Mucosa of rectum (tissue), 2 donors: Measurements from ENCODE around the gene FAM76A.
"Not testable (repeated sequence)": the region's sequence is repeated elsewhere in the genome, so short reads cannot be mapped to it uniquely, and the experiment has no call there.

Experiments used
- H3K27ac ChIP-seq, 2 donors: one replicate each; pipeline ENCODE4 v1.7.0; 2013; ENCODE audit warnings: inconsistent platforms in 2 of 2, low read depth in 2 of 2, low read length in 2 of 2
- H3K27me3 ChIP-seq, 2 donors: one replicate each; pipeline ENCODE4 v1.7.0; 2013; ENCODE audit warnings: low read length in 2 of 2; ENCODE audit not compliant: control insufficient read depth in 2 of 2, insufficient read depth in 2 of 2
- H3K36me3 ChIP-seq, 2 donors: one replicate each; pipeline ENCODE4 v1.7.0; 2013; ENCODE audit warnings: low read length in 2 of 2; ENCODE audit not compliant: control insufficient read depth in 2 of 2, insufficient read depth in 2 of 2
- H3K4me1 ChIP-seq, 2 donors: one replicate each; pipeline ENCODE4 v1.7.0; 2013; ENCODE audit warnings: low read length in 2 of 2, mild to moderate bottlenecking in 1 of 2; ENCODE audit not compliant: control insufficient read depth in 2 of 2, insufficient read depth in 2 of 2
- H3K4me3 ChIP-seq, 2 donors: one replicate each; pipeline ENCODE4 v1.7.0; 2013; ENCODE audit warnings: low read length in 2 of 2
- H3K9ac ChIP-seq, 2 donors: one replicate each; pipeline ENCODE4 v1.7.0; 2013; ENCODE audit warnings: low read length in 2 of 2, low read depth in 1 of 2, mild to moderate bottlenecking in 1 of 2
- H3K9me3 ChIP-seq, 2 donors: one replicate each; pipeline ENCODE4 v1.7.0; 2013; ENCODE audit warnings: low read length in 2 of 2; ENCODE audit not compliant: control insufficient read depth in 2 of 2
- donor health status: healthy.
- donor health status: Normal muscosa, but diverticular disease.

FAM76A gene

GRCh38 chr1:27774654-27775053, 48.9 kb downstream of the FAM76A start:
- no peaks in the 10 kb centered on the region for H3K36me3 ChIP-seq
- peaks cover 11 to 17% of the 10 kb centered on the region in 2 donors for H3K4me1 ChIP-seq
- no peaks in the 10 kb centered on the region for H3K27me3 ChIP-seq
- no peaks in the 10 kb centered on the region for H3K9me3 ChIP-seq
- H3K4me3 ChIP-seq, result no peak overlapping the region
- no peak overlapping the region for H3K27ac ChIP-seq
- H3K9ac ChIP-seq, result no peak overlapping the region

GRCh38 chr1:27775336-27775735, 49.6 kb downstream of the FAM76A start:
- not testable (repeated sequence) for H3K27ac ChIP-seq, H3K27me3 ChIP-seq, H3K36me3 ChIP-seq, H3K4me3 ChIP-seq, H3K9ac ChIP-seq, H3K9me3 ChIP-seq
- H3K4me1 ChIP-seq, result peaks cover 11 to 17% of the 10 kb centered on the region in 2 donors

DNA sequence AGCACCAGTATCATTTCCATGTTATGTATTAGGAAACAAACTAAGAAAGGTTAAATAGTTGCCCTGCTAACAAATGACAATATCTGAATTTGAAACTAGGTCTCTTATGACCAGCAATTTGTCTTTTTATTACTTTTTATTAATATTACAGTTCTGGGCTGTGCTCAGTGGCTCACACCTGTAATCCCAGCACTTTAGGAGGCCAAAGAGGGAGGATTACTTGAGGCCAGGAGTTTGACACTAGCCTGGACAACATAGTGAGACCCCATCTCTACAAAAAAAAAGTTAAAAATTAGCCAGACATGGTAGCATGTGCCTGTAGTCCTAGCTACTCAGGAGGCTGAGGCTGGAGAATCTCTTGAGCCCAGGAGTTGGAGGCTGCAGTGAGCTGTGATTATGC, 50.5 kb downstream of the FAM76A start:
- not testable (repeated sequence) for H3K9me3 ChIP-seq, H3K9ac ChIP-seq, H3K27me3 ChIP-seq, H3K4me3 ChIP-seq, H3K36me3 ChIP-seq, H3K27ac ChIP-seq
- H3K4me1 ChIP-seq, result peaks cover 11 to 17% of the 10 kb centered on the region in 2 donors

DNA sequence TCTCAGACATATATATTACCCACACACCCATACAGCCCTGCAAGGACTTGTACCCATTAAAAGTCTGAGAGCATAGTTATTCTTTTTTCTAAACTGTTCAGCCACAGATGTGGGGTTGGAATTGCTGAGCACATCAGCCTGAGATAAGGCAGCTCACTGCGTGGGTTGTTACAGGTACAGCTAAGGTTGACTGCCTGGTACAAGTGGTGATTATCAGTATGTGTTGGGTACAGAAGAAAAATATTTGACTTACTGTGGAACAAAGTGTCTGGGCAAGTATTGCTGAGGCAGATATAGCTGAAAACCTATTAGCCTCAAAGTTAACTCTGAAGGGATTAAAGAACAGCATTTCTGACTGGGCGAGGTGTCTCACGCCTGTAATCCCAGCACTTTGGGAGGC, 52.3 kb downstream of the FAM76A start:
- Histone ChIP-seq H3K27me3 (no peaks in the 10 kb centered on the region), H3K4me1 (peaks cover 11 to 17% of the 10 kb centered on the region in 2 donors), H3K36me3 (no peaks in the 10 kb centered on the region), H3K27ac (no peak overlapping the region), H3K9me3 (no peaks in the 10 kb centered on the region), H3K4me3 (no peak overlapping the region), H3K9ac (no peak overlapping the region)

DNA sequence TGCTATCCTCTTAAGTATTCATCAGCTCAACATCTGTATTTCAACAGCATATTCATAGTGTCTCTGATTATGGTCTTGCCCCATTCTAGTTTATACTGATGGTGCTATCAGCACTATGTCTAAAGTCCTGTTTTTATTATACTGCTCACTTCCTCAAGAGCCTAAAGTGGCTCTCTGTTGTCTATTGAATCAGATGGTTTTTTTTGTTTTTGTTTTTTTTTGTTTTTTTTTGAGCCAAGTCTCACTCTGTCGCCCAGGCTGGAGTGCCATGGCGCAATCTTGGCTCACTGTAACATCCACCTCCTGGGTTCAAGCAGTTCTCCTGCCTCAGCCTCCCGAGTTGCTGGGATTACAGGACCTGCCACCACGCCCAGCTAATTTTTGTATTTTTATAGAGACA, 53.4 kb downstream of the FAM76A start:
- Histone ChIP-seq H3K36me3 (no peaks in the 10 kb centered on the region), H3K4me1 (peaks cover 7 to 12% of the 10 kb centered on the region in 2 donors), H3K9ac (no peak overlapping the region), H3K27ac (peak overlapping the region in 1 of 2 donors; percentile 7), H3K4me3 (no peak overlapping the region), H3K27me3 (no peaks in the 10 kb centered on the region), H3K9me3 (no peaks in the 10 kb centered on the region)

- no peaks in the 10 kb centered on the region for H3K27me3 ChIP-seq
- peaks cover 10 to 25% of the 10 kb centered on the region in 2 donors for H3K4me1 ChIP-seq
- H3K9ac ChIP-seq, result no peak overlapping the region
- H3K36me3 ChIP-seq, result no peaks in the 10 kb centered on the region
- no peak overlapping the region for H3K27ac ChIP-seq
- no peaks in the 10 kb centered on the region for H3K9me3 ChIP-seq
- no peak overlapping the region for H3K4me3 ChIP-seq
Observed at GRCh38 chr1:27782950-27783349, 57.2 kb downstream of the FAM76A start.

- Histone ChIP-seq H3K9me3 (no peaks in the 10 kb centered on the region), H3K4me3 (no peak overlapping the region), H3K27me3 (no peaks in the 10 kb centered on the region), H3K36me3 (peaks cover 0 to under 1% of the 10 kb centered on the region in 2 donors), H3K27ac (no peak overlapping the region), H3K9ac (no peak overlapping the region), H3K4me1 (peaks cover 4 to 25% of the 10 kb centered on the region in 2 donors)
Observed at GRCh38 chr1:27784700-27785099, 58.9 kb downstream of the FAM76A start.

GRCh38 chr1:27785781-27786455, 60.2 kb downstream of the FAM76A start:
- H3K36me3 ChIP-seq, result peaks cover 4 to 6% of the 10 kb centered on the region in 2 donors
- peak overlapping the region; percentile 49 to 77 for H3K27ac ChIP-seq
- peak overlapping the region in 1 of 2 donors; percentile 55 for H3K9ac ChIP-seq
- H3K27me3 ChIP-seq, result no peaks in the 10 kb centered on the region
- no peaks in the 10 kb centered on the region for H3K9me3 ChIP-seq
- H3K4me3 ChIP-seq, result peak overlapping the region in 1 of 2 donors; percentile 10
- H3K4me1 ChIP-seq, result peaks cover 4 to 26% of the 10 kb centered on the region in 2 donors

DNA sequence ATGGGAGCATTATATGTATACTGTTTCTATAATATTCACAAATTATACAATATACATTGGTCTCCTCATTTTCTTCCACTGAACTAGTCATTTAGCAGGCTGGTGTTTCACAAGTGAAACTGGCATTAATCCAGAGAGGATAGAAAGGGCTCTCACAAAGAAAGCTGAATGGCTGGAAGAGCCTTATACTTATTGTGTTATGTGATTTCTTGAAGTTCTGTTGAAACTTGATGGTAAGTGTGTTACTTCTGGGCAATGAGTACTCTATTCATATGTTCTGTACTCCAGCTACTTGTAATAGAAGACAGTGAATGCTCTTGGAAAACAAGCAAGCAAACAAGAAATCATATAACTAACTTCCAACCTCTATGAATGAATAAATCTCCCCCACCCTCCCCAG, 62.1 kb downstream of the FAM76A start:
- Histone ChIP-seq H3K4me1 (peaks cover 4 to 26% of the 10 kb centered on the region in 2 donors), H3K4me3 (no peak overlapping the region), H3K27ac (no peak overlapping the region), H3K9me3 (no peaks in the 10 kb centered on the region), H3K9ac (no peak overlapping the region), H3K27me3 (no peaks in the 10 kb centered on the region), H3K36me3 (peaks cover 4 to 12% of the 10 kb centered on the region in 2 donors)

GRCh38 chr1:27789540-27790041, 63.8 kb downstream of the FAM76A start:
- H3K9ac ChIP-seq, result no peak overlapping the region
- peaks cover 4 to 19% of the 10 kb centered on the region in 2 donors for H3K4me1 ChIP-seq
- peak overlapping the region; percentile 29 to 55 for H3K27ac ChIP-seq
- no peak overlapping the region for H3K4me3 ChIP-seq
- H3K9me3 ChIP-seq, result no peaks in the 10 kb centered on the region
- no peaks in the 10 kb centered on the region for H3K27me3 ChIP-seq
- peaks cover 15 to 27% of the 10 kb centered on the region in 2 donors for H3K36me3 ChIP-seq
